DMS79 treated with DMSO at 0.1 percent for 48 hours (cell line): ENCODE results near the gene FKBP5.
"Not testable (repeated sequence)": the region's sequence is repeated elsewhere in the genome, so short reads cannot be mapped to it uniquely, and the experiment has no call there.

Source experiments
- DNase-seq: peaks from one replicate; lab custom pipeline; 2025; lab: John Stamatoyannopoulos, UW

FKBP5 gene

GRCh38 chr6:35688605-35689322 is at the start of gene FKBP5:
TSS of gene FKBP5 (minus strand) at chr6:35688915. CDS start at chr6:35642824, 46,091 bp downstream.
- peak; percentile 71 for DNase-seq

GRCh38 chr6:35737413-35738211 is 48.9 kb upstream of the FKBP5 start:
- peak; percentile 79 for DNase-seq

- no peak for DNase-seq
Observed at GRCh38 chr6:35736982-35737412, 48.3 kb upstream of the FKBP5 start, which contains the start of gene ARMC12. TSS of gene ARMC12 (plus strand) at chr6:35737032. CDS start at chr6:35737109, 77 bp downstream.

GRCh38 chr6:35736253-35736894 is 47.7 kb upstream of the FKBP5 start:
- DNase-seq = peak; percentile 60

GRCh38 chr6:35735452-35735851 is 46.7 kb upstream of the FKBP5 start:
- no peak for DNase-seq

- DNase-seq = not testable (repeated sequence)
Observed at GRCh38 chr6:35734319-35734718, 45.6 kb upstream of the FKBP5 start.

- no peak for DNase-seq
Observed at GRCh38 chr6:35733633-35734032, 44.9 kb upstream of the FKBP5 start.

- DNase-seq = peak; percentile 60
Observed at GRCh38 chr6:35731736-35732532, 43.2 kb upstream of the FKBP5 start.

- peak; percentile 75 for DNase-seq
Observed at GRCh38 chr6:35731414-35731735, 42.7 kb upstream of the FKBP5 start.

- no peak for DNase-seq
Observed at GRCh38 chr6:35730745-35731413, 42.2 kb upstream of the FKBP5 start.

GRCh38 chr6:35729722-35730121 is 41.0 kb upstream of the FKBP5 start:
- DNase-seq = no peak

- DNase-seq = peak; percentile 69
Observed at GRCh38 chr6:35728683-35729678, 40.3 kb upstream of the FKBP5 start.

- peak; percentile 86 for DNase-seq
Observed at GRCh38 chr6:35727935-35728682, 39.4 kb upstream of the FKBP5 start.

- peak; percentile 81 for DNase-seq
Observed at GRCh38 chr6:35727231-35727934, 38.7 kb upstream of the FKBP5 start.

GRCh38 chr6:35725721-35726438 is 37.2 kb upstream of the FKBP5 start:
- DNase-seq = no peak

- no peak for DNase-seq
Observed at GRCh38 chr6:35725081-35725708, 36.5 kb upstream of the FKBP5 start.

GRCh38 chr6:35724471-35724870 is 35.8 kb upstream of the FKBP5 start:
- DNase-seq = no peak

- DNase-seq = no peak
Observed at GRCh38 chr6:35724059-35724458, 35.3 kb upstream of the FKBP5 start.
